ENCODE measurements around the gene MYH10.

DNA sequence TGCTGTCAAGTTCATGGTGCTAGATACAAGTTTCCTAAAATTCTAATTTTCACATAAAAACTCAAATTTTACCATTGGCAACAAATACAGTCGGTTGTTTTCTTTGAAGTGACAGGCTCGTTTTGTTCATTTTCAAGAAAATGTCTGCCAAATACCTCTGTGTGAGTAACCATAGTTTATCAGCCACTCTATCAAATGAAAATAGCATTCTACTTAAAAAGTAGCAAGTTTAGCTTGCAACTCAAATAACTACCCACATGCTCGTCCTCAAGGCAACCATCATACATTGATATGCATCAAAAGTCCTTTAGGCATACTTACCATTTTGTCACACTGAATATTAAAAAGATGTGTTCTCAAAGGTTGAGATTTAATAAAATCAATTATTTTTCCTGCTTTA, 11.7 kb downstream of the MYH10 start:
- TF ChIP-seq, protein P1, sequence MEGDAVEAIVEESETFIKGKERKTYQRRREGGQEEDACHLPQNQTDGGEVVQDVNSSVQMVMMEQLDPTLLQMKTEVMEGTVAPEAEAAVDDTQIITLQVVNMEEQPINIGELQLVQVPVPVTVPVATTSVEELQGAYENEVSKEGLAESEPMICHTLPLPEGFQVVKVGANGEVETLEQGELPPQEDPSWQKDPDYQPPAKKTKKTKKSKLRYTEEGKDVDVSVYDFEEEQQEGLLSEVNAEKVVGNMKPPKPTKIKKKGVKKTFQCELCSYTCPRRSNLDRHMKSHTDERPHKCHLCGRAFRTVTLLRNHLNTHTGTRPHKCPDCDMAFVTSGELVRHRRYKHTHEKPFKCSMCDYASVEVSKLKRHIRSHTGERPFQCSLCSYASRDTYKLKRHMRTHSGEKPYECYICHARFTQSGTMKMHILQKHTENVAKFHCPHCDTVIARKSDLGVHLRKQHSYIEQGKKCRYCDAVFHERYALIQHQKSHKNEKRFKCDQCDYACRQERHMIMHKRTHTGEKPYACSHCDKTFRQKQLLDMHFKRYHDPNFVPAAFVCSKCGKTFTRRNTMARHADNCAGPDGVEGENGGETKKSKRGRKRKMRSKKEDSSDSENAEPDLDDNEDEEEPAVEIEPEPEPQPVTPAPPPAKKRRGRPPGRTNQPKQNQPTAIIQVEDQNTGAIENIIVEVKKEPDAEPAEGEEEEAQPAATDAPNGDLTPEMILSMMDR (IDR thresholded peaks at IDR 0.05; ENCODE audit: low read depth, low read length, poor library complexity, severe bottlenecking) = no peak
- TF ChIP-seq EZH2phosphoT487 (IDR thresholded peaks at IDR 0.05; ENCODE audit: borderline replicate concordance, low read length) = no peak
